Progenitor cell of endocrine pancreas (in vitro differentiated cells): Measurements from ENCODE around the gene FAM120B. TPM values are rescaled to one million over a fixed set of nuclear protein-coding genes. Genes with fewer than 3 reads are reported as not detected.
"Not testable (repeated sequence)": the region's sequence is repeated elsewhere in the genome, so short reads cannot be mapped to it uniquely, and the experiment has no call there.

Source experiments
- DNase-seq: peaks from one replicate; pipeline ENCODE4 v3.0.0; 2021; ENCODE audit warnings: low spot score; ENCODE audit not compliant: unreplicated experiment
- H3K27ac Mint-ChIP-seq: 2 replicates; pipeline ENCODE4 v1.8.0; 2021; ENCODE audit warnings: mild to moderate bottlenecking, moderate library complexity, mixed read lengths
- H3K27me3 Mint-ChIP-seq: 2 replicates; pipeline ENCODE4 v1.8.0; 2021; ENCODE audit warnings: mixed read lengths
- H3K36me3 Mint-ChIP-seq: 2 replicates; pipeline ENCODE4 v1.8.0; 2022; ENCODE audit warnings: mixed read lengths; ENCODE audit not compliant: insufficient read depth
- H3K4me1 Mint-ChIP-seq: 2 replicates; pipeline ENCODE4 v1.8.0; 2021; ENCODE audit warnings: low read depth, mixed read lengths
- H3K4me3 Mint-ChIP-seq: 2 replicates; pipeline ENCODE4 v1.8.0; 2021; ENCODE audit warnings: low read depth, mild to moderate bottlenecking, moderate library complexity, mixed read lengths
- H3K9me3 Mint-ChIP-seq: 2 replicates; pipeline ENCODE4 v1.8.0; 2021; ENCODE audit warnings: low read depth, mixed read lengths
- CTCF ChIP-seq: fragments of 200-600 bp; sonication (generic); IDR thresholded peaks from one replicate; pipeline ENCODE4 v1.5.0; 2021; ENCODE audit warnings: antibody characterized with exemption, mild to moderate bottlenecking; ENCODE audit not compliant: unreplicated experiment
- total RNA-seq: library from RNA; stranded (reverse); gene quantifications from 2 replicates; pipeline ENCODE4 v1.2.1, GENCODE V29; 2021

FAM120B gene
- total RNA-seq, 1 donor from 2014 or later: 49.3 TPM

DNA sequence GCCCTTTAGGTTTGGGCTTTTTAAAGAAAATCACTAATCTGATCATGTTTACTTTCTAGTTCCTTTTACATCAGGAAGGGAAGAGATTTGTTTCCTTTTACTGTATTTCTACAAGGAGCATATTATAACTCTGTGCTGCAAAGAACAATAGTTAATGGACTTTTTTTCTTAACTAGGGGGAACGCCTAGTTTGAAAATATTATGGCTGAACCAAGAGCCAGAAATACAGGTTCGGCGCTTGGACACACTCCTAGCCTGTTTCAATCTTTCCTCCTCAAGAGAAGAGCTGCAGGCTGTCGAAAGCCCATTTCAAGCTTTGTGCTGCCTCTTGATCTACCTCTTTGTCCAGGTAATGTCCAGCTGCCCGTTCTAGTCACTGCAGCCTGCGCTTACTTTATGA is 41.4 kb downstream of the FAM120B start:
- H3K9me3 Mint-ChIP-seq: peaks cover 25% of the 10 kb centered on the region
- DNase-seq: no peak
- H3K27ac Mint-ChIP-seq: no peak overlapping the region
- no peak overlapping the region for H3K4me3 Mint-ChIP-seq
- TF ChIP-seq CTCF: no peak
- no peaks in the 10 kb centered on the region for H3K27me3 Mint-ChIP-seq
- H3K4me1 Mint-ChIP-seq: peaks cover 4% of the 10 kb centered on the region
- H3K36me3 Mint-ChIP-seq: peaks cover 58% of the 10 kb centered on the region

DNA sequence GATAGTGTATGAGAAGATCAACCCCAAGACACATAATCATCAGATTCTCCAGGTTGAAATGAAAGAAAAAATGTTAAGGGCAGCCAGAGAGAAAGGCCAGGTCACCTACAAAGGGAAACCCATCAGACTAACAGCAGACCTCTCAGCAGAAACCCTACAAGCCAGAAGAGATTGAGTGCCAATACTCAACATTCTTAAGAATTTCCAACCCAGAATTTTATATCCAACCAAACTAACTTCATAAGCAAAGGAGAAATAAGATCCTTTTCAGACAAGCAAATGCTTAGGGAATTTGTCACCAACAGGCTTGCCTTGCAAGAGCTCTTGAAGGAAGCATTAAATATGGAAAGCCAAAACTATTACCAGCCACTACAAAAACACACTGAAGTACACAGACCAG is 44.9 kb downstream of the FAM120B start:
- H3K27me3 Mint-ChIP-seq, H3K4me3 Mint-ChIP-seq, H3K4me1 Mint-ChIP-seq, DNase-seq: not testable (repeated sequence)
- Mint-ChIP-seq H3K9me3 (peaks cover 37% of the 10 kb centered on the region), H3K36me3 (peaks cover 61% of the 10 kb centered on the region), H3K27ac (peak overlapping the region; percentile 2)

- DNase-seq, H3K4me3 Mint-ChIP-seq, H3K27ac Mint-ChIP-seq, H3K4me1 Mint-ChIP-seq, H3K27me3 Mint-ChIP-seq: not testable (repeated sequence)
- H3K36me3 Mint-ChIP-seq: peaks cover 48% of the 10 kb centered on the region
- peaks cover 34% of the 10 kb centered on the region for H3K9me3 Mint-ChIP-seq
Observed at GRCh38 chr6:170355190-170355589, 48.6 kb downstream of the FAM120B start.

DNA sequence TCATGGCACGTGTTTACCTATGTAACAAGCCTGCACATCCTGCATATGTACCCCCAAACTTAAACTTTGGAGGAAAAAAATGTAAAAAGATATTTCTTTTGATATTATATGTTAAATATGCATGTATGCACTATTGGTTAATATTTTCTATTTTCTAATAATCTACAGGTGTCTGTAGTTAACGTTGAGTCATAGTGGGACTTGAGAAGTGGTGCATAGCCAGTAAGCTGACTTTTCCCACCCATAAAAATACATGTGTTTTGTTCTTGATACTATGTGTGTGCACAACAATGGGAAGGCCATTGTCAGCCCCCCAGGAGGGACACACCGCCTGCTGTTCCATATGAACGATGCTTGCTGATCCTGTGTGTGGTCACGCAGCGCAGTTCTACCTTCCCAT is 49.1 kb downstream of the FAM120B start:
- peaks cover 44% of the 10 kb centered on the region for H3K36me3 Mint-ChIP-seq
- H3K4me3 Mint-ChIP-seq: no peak overlapping the region
- H3K9me3 Mint-ChIP-seq: peaks cover 34% of the 10 kb centered on the region
- DNase-seq: no peak
- no peaks in the 10 kb centered on the region for H3K27me3 Mint-ChIP-seq
- TF ChIP-seq CTCF: no peak
- H3K27ac Mint-ChIP-seq: no peak overlapping the region
- no peaks in the 10 kb centered on the region for H3K4me1 Mint-ChIP-seq

GRCh38 chr6:170357812-170358211 is 51.3 kb downstream of the FAM120B start:
- Mint-ChIP-seq H3K27me3 (no peaks in the 10 kb centered on the region), H3K9me3 (peaks cover 13% of the 10 kb centered on the region), H3K36me3 (peaks cover 22% of the 10 kb centered on the region), H3K27ac (no peak overlapping the region), H3K4me3 (no peak overlapping the region), H3K4me1 (no peaks in the 10 kb centered on the region)
- no peak for TF ChIP-seq CTCF
- DNase-seq: no peak

- H3K36me3 Mint-ChIP-seq: peaks cover 15% of the 10 kb centered on the region
- no peak for TF ChIP-seq CTCF
- DNase-seq: no peak
- H3K4me3 Mint-ChIP-seq: no peak overlapping the region
- H3K27ac Mint-ChIP-seq: peak overlapping the region; percentile 24
- H3K4me1 Mint-ChIP-seq: no peaks in the 10 kb centered on the region
- H3K9me3 Mint-ChIP-seq: peaks cover 6% of the 10 kb centered on the region
- no peaks in the 10 kb centered on the region for H3K27me3 Mint-ChIP-seq
Observed at GRCh38 chr6:170358496-170358895, 51.9 kb downstream of the FAM120B start.
